ENCODE measurements around the gene CD82.

The CD82 gene

GRCh38 chr11:44573333-44573732 lies 7.9 kb downstream of the CD82 start:
- DNase-seq (ENCODE audit: low read depth), result no peak
- TF ChIP-seq CTCF (conservative IDR thresholded peaks at IDR 0.05; ENCODE audit: low read length), result no peak
- H3K4me3 ChIP-seq (ENCODE audit: low read length), result no peak overlapping the region

DNA sequence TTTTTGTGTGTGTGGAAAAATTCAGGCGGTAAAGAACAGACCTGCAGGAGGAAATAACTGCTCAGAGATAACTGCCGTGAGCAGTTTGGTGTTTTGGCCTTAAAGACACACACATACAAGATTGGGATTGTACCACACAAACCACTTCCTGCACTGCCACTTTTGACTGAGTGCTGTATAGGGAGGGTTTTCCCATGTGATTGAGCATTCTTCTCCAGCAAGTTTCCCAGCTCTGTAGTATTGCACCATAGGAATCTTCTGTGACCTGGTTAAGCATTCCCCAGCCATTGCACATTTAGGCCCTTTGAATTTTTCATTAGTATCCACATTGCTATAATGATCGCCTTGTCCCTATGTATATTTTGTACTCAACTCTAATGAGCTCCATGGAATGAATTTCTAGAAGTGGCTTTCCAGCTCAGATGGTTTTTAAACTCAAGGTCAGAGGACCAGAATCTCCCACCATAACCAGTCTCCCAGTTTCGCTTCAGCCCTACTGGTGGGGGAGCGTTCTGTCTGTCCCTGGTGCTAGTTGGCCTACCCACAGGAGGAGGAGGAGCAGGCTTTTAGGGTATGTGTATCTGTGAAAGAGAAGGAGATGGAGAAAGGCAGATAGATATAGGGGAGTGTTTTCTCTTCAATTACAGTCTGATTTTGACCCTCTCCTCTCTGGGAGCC lies 9.3 kb downstream of the CD82 start:
- TF ChIP-seq CTCF (conservative IDR thresholded peaks at IDR 0.05; ENCODE audit: low read length), result peak; percentile 11
- no peak overlapping the region for H3K4me3 ChIP-seq (ENCODE audit: low read length)
- peak; percentile 98 for DNase-seq (ENCODE audit: low read depth)

DNA sequence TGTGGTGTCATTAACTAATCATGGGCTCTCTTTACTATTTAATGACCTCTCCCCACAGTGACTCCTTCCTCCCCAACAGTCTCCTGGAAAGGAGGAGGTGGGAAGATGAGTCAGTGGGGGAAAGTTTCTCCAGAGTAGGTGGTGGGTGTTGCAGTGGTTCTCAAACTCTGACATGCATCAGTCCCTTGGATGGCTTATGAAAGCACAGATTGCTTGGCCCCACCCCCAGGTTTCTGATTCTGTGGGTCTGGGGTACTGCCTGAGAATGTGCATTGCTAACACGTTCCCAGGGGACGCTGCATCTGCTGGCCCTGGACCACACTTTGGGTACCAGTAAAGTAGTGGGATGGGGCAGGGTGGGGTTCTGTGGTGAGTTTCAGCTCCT lies 9.8 kb downstream of the CD82 start:
- DNase-seq (ENCODE audit: low read depth), result peak; percentile 65
- no peak for TF ChIP-seq CTCF (conservative IDR thresholded peaks at IDR 0.05; ENCODE audit: low read length)
- no peak overlapping the region for H3K4me3 ChIP-seq (ENCODE audit: low read length)

DNA sequence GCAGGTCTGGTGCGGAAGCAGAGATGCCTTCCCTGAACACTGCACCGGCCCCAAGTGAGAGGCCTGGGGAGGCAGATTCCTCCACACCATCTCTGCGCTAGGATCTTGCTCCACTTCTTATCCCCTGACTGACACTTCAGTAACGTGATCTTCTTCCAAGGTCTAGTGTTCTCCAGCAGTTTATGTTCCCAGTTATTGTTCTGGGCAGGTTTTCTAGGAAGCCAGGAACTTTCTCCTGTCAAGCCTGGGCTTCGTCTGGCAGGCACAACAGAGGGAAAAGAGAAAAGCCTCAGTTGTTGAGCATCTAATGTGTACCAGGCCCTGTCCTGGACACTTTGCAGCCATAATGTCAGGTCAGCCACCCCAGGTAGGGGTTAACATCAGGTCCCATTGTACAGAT lies 10.5 kb downstream of the CD82 start:
- no peak for DNase-seq (ENCODE audit: low read depth)
- no peak overlapping the region for H3K4me3 ChIP-seq (ENCODE audit: low read length)
- TF ChIP-seq CTCF (conservative IDR thresholded peaks at IDR 0.05; ENCODE audit: low read length), result no peak

GRCh38 chr11:44576656-44577055 lies 11.2 kb downstream of the CD82 start:
- no peak for DNase-seq (ENCODE audit: low read depth)
- no peak overlapping the region for H3K4me3 ChIP-seq (ENCODE audit: low read length)
- no peak for TF ChIP-seq CTCF (conservative IDR thresholded peaks at IDR 0.05; ENCODE audit: low read length)

DNA sequence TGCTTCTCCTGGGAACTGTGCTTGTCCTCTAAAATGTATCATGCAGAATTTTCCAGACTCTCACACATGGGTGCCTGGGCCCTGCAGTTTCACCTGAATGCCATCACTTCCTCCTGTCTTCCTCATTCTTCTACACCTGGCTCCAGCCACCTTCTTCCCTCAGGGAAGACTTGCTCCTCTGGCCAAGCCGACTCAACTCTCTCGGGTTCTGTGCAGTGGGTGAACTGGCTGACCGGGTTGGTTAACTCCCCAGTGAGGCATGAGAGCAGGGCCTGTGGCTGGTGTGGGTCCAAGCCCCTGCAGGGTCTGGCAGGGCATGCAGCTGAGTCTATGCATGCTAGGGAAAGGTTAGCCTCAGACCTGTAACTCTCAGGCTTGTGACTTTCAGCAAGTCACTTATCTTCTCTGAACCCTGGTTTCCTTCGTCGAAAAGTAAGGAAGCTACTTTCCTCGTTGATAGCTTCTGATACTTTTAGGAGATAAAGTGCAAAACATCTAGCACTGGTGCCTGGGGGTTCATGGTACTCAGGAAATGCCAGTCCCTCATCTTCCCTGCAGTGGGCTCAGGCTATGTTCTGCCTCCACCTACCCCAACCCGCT lies 11.9 kb downstream of the CD82 start:
- H3K4me3 ChIP-seq (ENCODE audit: low read length), result no peak overlapping the region
- TF ChIP-seq CTCF (conservative IDR thresholded peaks at IDR 0.05; ENCODE audit: low read length), result no peak
- no peak for DNase-seq (ENCODE audit: low read depth)

GRCh38 chr11:44578279-44578678 lies 12.8 kb downstream of the CD82 start:
- no peak for DNase-seq (ENCODE audit: low read depth)

More at GRCh38 chr11:44578279-44578678, 12.8 kb downstream of the CD82 start:
- no peak for TF ChIP-seq CTCF (conservative IDR thresholded peaks at IDR 0.05; ENCODE audit: low read length)
- H3K4me3 ChIP-seq (ENCODE audit: low read length), result no peak overlapping the region
